Measurements from ENCODE around the gene P2RX1. TPM values are rescaled to one million over a fixed set of nuclear protein-coding genes. Genes with fewer than 3 reads are reported as not detected.

The P2RX1 gene
- total and polyA plus RNA-seq, 8 donors: 1.7 to 12.1 (median 2.3) TPM

- H3K36me3 ChIP-seq: peaks cover 0 to 21% of the 10 kb centered on the region in 2 donors
- no peak overlapping the region for H3K27ac ChIP-seq
- no peak for DNase-seq
- H3K9me3 ChIP-seq: no peaks in the 10 kb centered on the region
- H3K27me3 ChIP-seq: no peaks in the 10 kb centered on the region
- H3K4me3 ChIP-seq: no peak overlapping the region
- intact Hi-C loops (cut with DNase I): no loop called here
- H3K4me1 ChIP-seq: peaks cover 7 to 10% of the 10 kb centered on the region in 2 donors
- no peak for TF ChIP-seq CTCF (IDR thresholded peaks at IDR 0.05)
- no peak for ATAC-seq
These were observed 5.4 kb upstream of the P2RX1 start for GRCh38 chr17:3921502-3922319.

GRCh38 chr17:3921006-3921405, 4.7 kb upstream of the P2RX1 start:
- intact Hi-C loops (cut with DNase I): no loop called here
- no peak for DNase-seq
- Histone ChIP-seq H3K9me3 (no peaks in the 10 kb centered on the region), H3K27me3 (no peaks in the 10 kb centered on the region), H3K4me3 (no peak overlapping the region), H3K27ac (no peak overlapping the region), H3K4me1 (peaks cover 7 to 17% of the 10 kb centered on the region in 2 donors), H3K36me3 (peaks cover 0 to 16% of the 10 kb centered on the region in 2 donors)
- TF ChIP-seq CTCF (IDR thresholded peaks at IDR 0.05): no peak
- ATAC-seq: no peak

GRCh38 chr17:3919123-3919624, 2.9 kb upstream of the P2RX1 start:
- H3K36me3 ChIP-seq: peaks cover 0 to 3% of the 10 kb centered on the region in 2 donors
- H3K27me3 ChIP-seq: no peaks in the 10 kb centered on the region
- H3K9me3 ChIP-seq: no peaks in the 10 kb centered on the region
- TF ChIP-seq CTCF (IDR thresholded peaks at IDR 0.05): no peak
- no peak overlapping the region for H3K4me3 ChIP-seq
- ATAC-seq: no peak
- peaks cover 7 to 32% of the 10 kb centered on the region in 2 donors for H3K4me1 ChIP-seq
- intact Hi-C loops (cut with DNase I): loop anchor here in 1 of 2 donors (10.0 kb wide), 1 partner anchor 86 kb away; no protein-coding TSS in a partner anchor
- DNase-seq: no peak
- peak overlapping the region in 1 of 2 donors; percentile 53 for H3K27ac ChIP-seq

GRCh38 chr17:3918372-3919122, 2.3 kb upstream of the P2RX1 start:
- Histone ChIP-seq H3K27me3 (no peaks in the 10 kb centered on the region), H3K4me1 (peaks cover 9 to 39% of the 10 kb centered on the region in 2 donors), H3K36me3 (no peaks in the 10 kb centered on the region), H3K9me3 (no peaks in the 10 kb centered on the region), H3K27ac (peak overlapping the region in 1 of 2 donors; percentile 53), H3K4me3 (no peak overlapping the region)
- no peak for DNase-seq
- TF ChIP-seq CTCF (IDR thresholded peaks at IDR 0.05): no peak
- ATAC-seq: no peak
- intact Hi-C loops (cut with DNase I): loop anchor here in 1 of 2 donors (10.0 kb wide), 1 partner anchor 86 kb away; no protein-coding TSS in a partner anchor

Data from left lung (tissue), 10 donors.